Stimulated activated CD8-positive, alpha-beta memory T cell treated with anti-CD3 and anti-CD28 coated beads, Interleukin-7, amount 100 ng/mL, for 4 hours (primary cell): ENCODE results near the gene NDUFA3.
"Not testable (repeated sequence)": the region's sequence is repeated elsewhere in the genome, so short reads cannot be mapped to it uniquely, and the experiment has no call there.

Source experiments
- DNase-seq, 2 donors: peaks; one replicate each; pipeline ENCODE4 v3.0.0-alpha.2; 2020; ENCODE audit warnings: low read depth in 2 of 2

The NDUFA3 gene

GRCh38 chr19:54102421-54103169, at the start of gene NDUFA3:
Gene NDUFA3, plus strand, starts transcription at chr19:54102855. Its CDS starts 24 bp downstream, at chr19:54102879.
- DNase-seq: peak; percentile 94 to 98

- no peak for DNase-seq
Measured at GRCh38 chr19:54062643-54063042, 40.0 kb upstream of the NDUFA3 start.

GRCh38 chr19:54063350-54064116, 39.1 kb upstream of the NDUFA3 start, which contains the start of gene VSTM1:
Gene VSTM1, minus strand, starts transcription at chr19:54063897. Its CDS starts 120 bp downstream, at chr19:54063777.
- DNase-seq: no peak

GRCh38 chr19:54069470-54069869, 33.2 kb upstream of the NDUFA3 start:
- no peak for DNase-seq

- no peak for DNase-seq
Measured at GRCh38 chr19:54073829-54074228, 28.8 kb upstream of the NDUFA3 start.

GRCh38 chr19:54074851-54075250, 27.8 kb upstream of the NDUFA3 start:
- DNase-seq: no peak

- no peak for DNase-seq
Measured at GRCh38 chr19:54077334-54077733, 25.3 kb upstream of the NDUFA3 start.

- no peak for DNase-seq
Measured at GRCh38 chr19:54081032-54081431, 21.6 kb upstream of the NDUFA3 start, which contains the start of gene TARM1. Gene TARM1, minus strand, starts transcription at chr19:54081365. Its CDS starts 25 bp downstream, at chr19:54081340.

- no peak for DNase-seq
Measured at GRCh38 chr19:54084410-54084809, 18.2 kb upstream of the NDUFA3 start.

GRCh38 chr19:54094426-54095000, 8.1 kb upstream of the NDUFA3 start:
- DNase-seq: no peak

- no peak for DNase-seq
Measured at GRCh38 chr19:54095136-54095858, 7.4 kb upstream of the NDUFA3 start.

GRCh38 chr19:54095859-54096616, 6.6 kb upstream of the NDUFA3 start:
- DNase-seq: peak in 1 of 2 donors; percentile 53

- DNase-seq: no peak
Measured at GRCh38 chr19:54096617-54097106, 6.0 kb upstream of the NDUFA3 start.

GRCh38 chr19:54099190-54099902, 3.3 kb upstream of the NDUFA3 start:
- DNase-seq: no peak

GRCh38 chr19:54099903-54100255, 2.8 kb upstream of the NDUFA3 start:
- DNase-seq: not testable (repeated sequence)

- DNase-seq: no peak
Measured at GRCh38 chr19:54100561-54100960, 2.1 kb upstream of the NDUFA3 start, which contains the start of gene OSCAR. Gene OSCAR, minus strand, starts transcription at chr19:54100803. Its CDS starts 11 bp downstream, at chr19:54100792.

GRCh38 chr19:54104998-54105715, 2.5 kb downstream of the NDUFA3 start:
- no peak for DNase-seq

- no peak for DNase-seq
Measured at GRCh38 chr19:54105796-54106195, 3.1 kb downstream of the NDUFA3 start.

- no peak for DNase-seq
Measured at GRCh38 chr19:54106716-54107115, 4.1 kb downstream of the NDUFA3 start.
